ENCODE results near the gene DNAH17.

Gene DNAH17

GRCh38 chr17:78539781-78540180, 37.4 kb downstream of the DNAH17 start:
- peaks cover 3% of the 10 kb centered on the region for H3K9me3 Mint-ChIP-seq
- H3K27me3 Mint-ChIP-seq (ENCODE audit: low read depth), result peaks cover 4% of the 10 kb centered on the region
- no peak for TF ChIP-seq CTCF (IDR thresholded peaks at IDR 0.05; ENCODE audit: unreplicated experiment in 3 of 3)
- H3K27ac Mint-ChIP-seq, result no peak overlapping the region
- peaks cover 18% of the 10 kb centered on the region for H3K4me1 Mint-ChIP-seq
- H3K4me3 Mint-ChIP-seq, result no peak overlapping the region
- H3K36me3 Mint-ChIP-seq (ENCODE audit: low read depth), result no peaks in the 10 kb centered on the region

GRCh38 chr17:78538033-78538776, 39.0 kb downstream of the DNAH17 start:
- TF ChIP-seq CTCF (IDR thresholded peaks at IDR 0.05; ENCODE audit: unreplicated experiment in 3 of 3), result no peak
- H3K4me1 Mint-ChIP-seq, result peaks cover 18% of the 10 kb centered on the region
- no peaks in the 10 kb centered on the region for H3K36me3 Mint-ChIP-seq (ENCODE audit: low read depth)
- no peak overlapping the region for H3K27ac Mint-ChIP-seq
- H3K4me3 Mint-ChIP-seq, result no peak overlapping the region
- no peaks in the 10 kb centered on the region for H3K9me3 Mint-ChIP-seq
- peaks cover 4% of the 10 kb centered on the region for H3K27me3 Mint-ChIP-seq (ENCODE audit: low read depth)

GRCh38 chr17:78537217-78537860, 39.9 kb downstream of the DNAH17 start:
- Mint-ChIP-seq H3K9me3 (no peaks in the 10 kb centered on the region), H3K27ac (no peak overlapping the region), H3K4me3 (no peak overlapping the region), H3K27me3 (ENCODE audit: low read depth) (peaks cover 4% of the 10 kb centered on the region), H3K36me3 (ENCODE audit: low read depth) (no peaks in the 10 kb centered on the region), H3K4me1 (peaks cover 18% of the 10 kb centered on the region)
- no peak for TF ChIP-seq CTCF (IDR thresholded peaks at IDR 0.05; ENCODE audit: unreplicated experiment in 3 of 3)

- H3K36me3 Mint-ChIP-seq (ENCODE audit: low read depth), result no peaks in the 10 kb centered on the region
- TF ChIP-seq CTCF (IDR thresholded peaks at IDR 0.05; ENCODE audit: unreplicated experiment in 3 of 3), result no peak
- peaks cover 23% of the 10 kb centered on the region for H3K4me1 Mint-ChIP-seq
- no peak overlapping the region for H3K27ac Mint-ChIP-seq
- H3K4me3 Mint-ChIP-seq, result no peak overlapping the region
- no peaks in the 10 kb centered on the region for H3K9me3 Mint-ChIP-seq
- peaks cover 4% of the 10 kb centered on the region for H3K27me3 Mint-ChIP-seq (ENCODE audit: low read depth)
Measured at GRCh38 chr17:78535273-78536197, 41.7 kb downstream of the DNAH17 start.

GRCh38 chr17:78534492-78535272, 42.5 kb downstream of the DNAH17 start:
- no peak for TF ChIP-seq CTCF (IDR thresholded peaks at IDR 0.05; ENCODE audit: unreplicated experiment in 3 of 3)
- Mint-ChIP-seq H3K27ac (no peak overlapping the region), H3K27me3 (ENCODE audit: low read depth) (peaks cover 4% of the 10 kb centered on the region), H3K4me3 (no peak overlapping the region), H3K36me3 (ENCODE audit: low read depth) (no peaks in the 10 kb centered on the region), H3K9me3 (no peaks in the 10 kb centered on the region), H3K4me1 (peaks cover 23% of the 10 kb centered on the region)
